HEK293 (cell line): ENCODE data around the gene REC114.
"Not testable (repeated sequence)": the region's sequence is repeated elsewhere in the genome, so short reads cannot be mapped to it uniquely, and the experiment has no call there.

Experiments
- CTCF ChIA-PET: fragments of 350-600 bp; formaldehyde crosslinking; extraction: SDS; loops from one replicate; lab custom pipeline; 2021; ENCODE audit warnings: antibody characterized with exemption; lab: Yijun Ruan, JAX
- POLR2A ChIA-PET: fragments of 300-600 bp; formaldehyde crosslinking; extraction: SDS; loops from one replicate; lab custom pipeline; 2020; ENCODE audit warnings: antibody characterized with exemption, inconsistent platforms; lab: Yijun Ruan, JAX
- H3K27ac ChIP-seq: fragments of 200-500 bp; sonication (Bioruptor generic); 2 replicates; pipeline ENCODE4 v1.5.1; 2014; ENCODE audit warnings: low read depth, low read length, control low read depth, inconsistent platforms; ENCODE audit errors: extremely low read depth
- H3K36me3 ChIP-seq, 2 experiments: fragments of 200-500 bp in 1 of 2; sonication (Bioruptor generic) in 1 of 2; 1 replicate in 1 of 2; 2 replicates in 1 of 2; pipeline ENCODE4 v1.5.1; 2014 to 2017; ENCODE audit warnings: inconsistent platforms in 2 of 2, low read length in 2 of 2; ENCODE audit not compliant: control insufficient read depth in 2 of 2, insufficient read depth in 1 of 2
- H3K4me1 ChIP-seq: fragments of 200-500 bp; sonication (Bioruptor generic); 2 replicates; pipeline ENCODE4 v1.5.1; 2014; ENCODE audit warnings: mild to moderate bottlenecking, low read length, inconsistent platforms; ENCODE audit not compliant: control insufficient read depth, insufficient read depth
- H3K4me3 ChIP-seq: 2 replicates; pipeline ENCODE4 v1.5.1; 2011; ENCODE audit warnings: low read depth, mild to moderate bottlenecking, control low read depth, low read length, moderate library complexity
- H3K9me3 ChIP-seq: fragments of 200-500 bp; sonication (Bioruptor generic); 2 replicates; pipeline ENCODE4 v1.5.1; 2014; ENCODE audit warnings: low read depth, low read length, inconsistent platforms; ENCODE audit not compliant: control insufficient read depth, insufficient read depth
- GLI4 ChIP-seq: fragments of 450-650 bp; formaldehyde crosslinking; IDR thresholded peaks from 2 replicates; pipeline ENCODE4 v1.5.1; 2016; ENCODE audit warnings: missing biosample characterization, missing genetic modification characterization
- PRDM2 ChIP-seq: fragments of 450-650 bp; formaldehyde crosslinking; IDR thresholded peaks from 2 replicates; pipeline ENCODE4 v1.5.1; 2016; ENCODE audit warnings: missing biosample characterization, missing genetic modification characterization, borderline replicate concordance
- ZIC2 ChIP-seq: fragments of 450-650 bp; formaldehyde crosslinking; IDR thresholded peaks from 2 replicates; pipeline ENCODE4 v1.5.1; 2016; ENCODE audit warnings: missing biosample characterization, missing genetic modification characterization
- ZNF157 ChIP-seq: fragments of 450-650 bp; formaldehyde crosslinking; IDR thresholded peaks from 2 replicates; pipeline ENCODE4 v1.5.1; 2016; ENCODE audit warnings: missing biosample characterization, missing genetic modification characterization
- ZNF2 ChIP-seq: fragments of 450-650 bp; formaldehyde crosslinking; IDR thresholded peaks from 2 replicates; pipeline ENCODE4 v1.5.1; 2016; ENCODE audit warnings: missing biosample characterization, missing genetic modification characterization
- ZNF292 ChIP-seq: fragments of 450-650 bp; formaldehyde crosslinking; IDR thresholded peaks from 2 replicates; pipeline ENCODE4 v1.5.1; 2016; ENCODE audit warnings: low read depth, missing biosample characterization, missing genetic modification characterization, borderline replicate concordance
- ZNF416 ChIP-seq: fragments of 450-650 bp; formaldehyde crosslinking; IDR thresholded peaks from 2 replicates; pipeline ENCODE4 v1.5.1; 2016; ENCODE audit warnings: missing biosample characterization, missing genetic modification characterization
- ZNF664 ChIP-seq: fragments of 450-650 bp; formaldehyde crosslinking; IDR thresholded peaks from 2 replicates; pipeline ENCODE4 v1.5.1; 2016; ENCODE audit warnings: missing biosample characterization, missing genetic modification characterization
- ZNF707 ChIP-seq: fragments of 450-650 bp; formaldehyde crosslinking; IDR thresholded peaks from 2 replicates; pipeline ENCODE4 v1.5.1; 2016; ENCODE audit warnings: missing biosample characterization, missing genetic modification characterization
- ZNF791 ChIP-seq: fragments of 450-650 bp; formaldehyde crosslinking; IDR thresholded peaks from 2 replicates; pipeline ENCODE4 v1.5.1; 2016; ENCODE audit warnings: missing biosample characterization, missing genetic modification characterization
- ZSCAN18 ChIP-seq: fragments of 450-650 bp; formaldehyde crosslinking; IDR thresholded peaks from 2 replicates; pipeline ENCODE4 v1.5.1; 2016; ENCODE audit warnings: missing biosample characterization, missing genetic modification characterization
- TF ChIP-seq, protein P1 (sequence below): sonication (generic); formaldehyde crosslinking; IDR thresholded peaks from 2 replicates; pipeline ENCODE4 v1.8.1; 2022; ENCODE audit warnings: mild to moderate bottlenecking, moderate library complexity, missing genetic modification reagents

The REC114 gene

DNA sequence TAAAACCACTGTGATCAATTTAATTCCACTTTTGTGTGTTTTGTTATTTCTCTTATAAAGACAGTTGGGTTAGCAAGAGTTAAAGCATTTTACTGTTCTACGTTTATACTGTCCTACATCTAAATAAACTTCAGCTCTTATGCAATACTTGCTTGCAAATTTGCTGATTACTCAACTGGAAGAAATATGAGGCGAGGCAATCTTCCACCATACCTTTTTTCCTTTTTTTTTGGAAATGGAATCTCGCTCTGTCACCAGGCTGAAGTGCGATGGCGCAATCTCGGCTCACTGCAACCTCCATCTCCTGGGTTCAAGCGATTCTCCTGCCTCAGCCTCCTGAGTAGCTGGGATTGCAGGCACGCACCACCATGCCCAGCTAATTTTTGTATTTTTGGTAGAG is 42.9 kb downstream of the REC114 start:
- H3K9me3 ChIP-seq, H3K27ac ChIP-seq, POLR2A ChIA-PET, H3K36me3 ChIP-seq, H3K4me1 ChIP-seq, H3K4me3 ChIP-seq: not testable (repeated sequence)
- CTCF ChIA-PET: interaction anchor here (0.6 to 1.2 kb wide), 9 partner anchors 13 to 222 kb away, joined by 3 to 6 read pairs (median 3); no protein-coding TSS in a partner anchor
- TF ChIP-seq ZNF2 (tag by site-specific recombination) (0 out of 2 replicates have a peak, but pooled peaks have one; percentile 53), ZNF664 (0 out of 2 replicates have a peak, but pooled peaks have one; percentile 25)

GRCh38 chr15:73488698-73489097 is 45.7 kb downstream of the REC114 start:
- H3K4me3 ChIP-seq: no peak overlapping the region
- TF ChIP-seq ZSCAN18 (tag by site-specific recombination) (no peak), ZNF707 (tag by site-specific recombination) (peak; percentile 66)
- TF ChIP-seq, all 188 proteins: peak for 1

DNA sequence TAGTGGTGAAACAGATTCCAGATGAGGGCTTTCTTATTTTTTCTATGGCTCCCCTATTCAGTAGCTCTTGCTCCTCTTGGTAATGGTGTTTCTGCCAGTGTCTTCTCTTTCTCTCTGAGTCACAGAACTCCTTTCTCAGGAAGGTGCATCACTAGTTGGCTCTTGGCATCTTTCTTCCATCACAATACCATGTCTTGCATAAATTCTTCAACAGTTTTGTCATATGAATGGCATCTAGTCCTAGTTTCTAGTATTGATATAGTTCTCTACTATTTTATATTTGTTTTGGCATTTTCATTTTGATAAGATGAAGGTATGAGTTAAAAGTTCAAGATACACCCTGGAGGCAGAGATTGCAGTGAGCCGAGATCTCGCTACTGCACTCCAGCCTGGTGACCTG is 51.0 kb downstream of the REC114 start:
- ChIA-PET POLR2A (no interaction called here), CTCF (interaction anchor here (0.5 to 1.2 kb wide), 2 partner anchors 30 to 524 kb away, joined by 3 read pairs; no protein-coding TSS in a partner anchor)
- Histone ChIP-seq H3K9me3 (no peaks in the 10 kb centered on the region), H3K27ac (no peak overlapping the region), H3K4me3 (no peak overlapping the region), H3K4me1 (no peaks in the 10 kb centered on the region), H3K36me3 (no peaks in the 10 kb centered on the region)
- TF ChIP-seq ZNF416 (tag by site-specific recombination) (no peak), ZNF157 (tag by site-specific recombination) (no peak), ZNF292 (tag by site-specific recombination) (no peak), ZNF791 (tag by site-specific recombination) (no peak), ZIC2 (no peak), PRDM2 (tag by site-specific recombination) (no peak), GLI4 (tag by site-specific recombination) (no peak)
- TF ChIP-seq, protein P1, sequence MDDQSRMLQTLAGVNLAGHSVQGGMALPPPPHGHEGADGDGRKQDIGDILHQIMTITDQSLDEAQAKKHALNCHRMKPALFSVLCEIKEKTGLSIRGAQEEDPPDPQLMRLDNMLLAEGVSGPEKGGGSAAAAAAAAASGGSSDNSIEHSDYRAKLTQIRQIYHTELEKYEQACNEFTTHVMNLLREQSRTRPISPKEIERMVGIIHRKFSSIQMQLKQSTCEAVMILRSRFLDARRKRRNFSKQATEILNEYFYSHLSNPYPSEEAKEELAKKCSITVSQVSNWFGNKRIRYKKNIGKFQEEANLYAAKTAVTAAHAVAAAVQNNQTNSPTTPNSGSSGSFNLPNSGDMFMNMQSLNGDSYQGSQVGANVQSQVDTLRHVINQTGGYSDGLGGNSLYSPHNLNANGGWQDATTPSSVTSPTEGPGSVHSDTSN: no peak

More at GRCh38 chr15:73488698-73489097, 45.7 kb downstream of the REC114 start:
- no peaks in the 10 kb centered on the region for H3K9me3 ChIP-seq
- ChIA-PET CTCF (no interaction called here), POLR2A (no interaction called here)
- no peak overlapping the region for H3K27ac ChIP-seq
- no peaks in the 10 kb centered on the region for H3K36me3 ChIP-seq
- peaks cover 3% of the 10 kb centered on the region; the same call in 1 of the 2 replicates for H3K4me1 ChIP-seq
